Measurements from ENCODE around the gene CEP85L. TPM values are rescaled to one million over a fixed set of nuclear protein-coding genes. Genes with fewer than 3 reads are reported as not detected.

Gene CEP85L
- total RNA-seq, 1 experiment from 2014 or later = 4.9 TPM

DNA sequence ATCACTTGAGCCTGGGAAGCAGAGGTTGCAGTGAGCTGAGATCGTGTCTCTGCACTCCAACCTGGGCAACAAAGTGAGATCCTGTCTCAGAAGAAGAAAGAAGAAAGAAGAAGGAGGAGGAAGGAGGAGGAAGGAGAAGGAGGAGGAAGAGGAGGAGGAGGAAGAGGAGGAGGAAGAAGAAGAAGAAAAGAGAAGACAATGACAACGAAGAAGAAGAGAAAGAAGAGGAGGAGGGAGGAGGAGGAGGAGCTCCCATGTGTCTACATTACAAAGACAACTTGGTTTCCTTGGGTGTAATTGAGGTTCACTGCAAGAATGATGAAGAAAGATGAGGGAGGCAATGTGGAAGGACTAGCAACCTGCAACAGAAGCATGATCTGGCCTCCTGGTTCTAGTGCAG is 21.3 kb upstream of the CEP85L start:
- no peaks in the 10 kb centered on the region for H3K27me3 ChIP-seq (ENCODE audit: insufficient read depth, low read length)
- H3K4me1 ChIP-seq (ENCODE audit: control insufficient read depth in 1 of 2, insufficient read depth in 2 of 2, low read length in 2 of 2) = no peaks in the 10 kb centered on the region
- no peak overlapping the region for H3K27ac ChIP-seq (ENCODE audit: low read depth, low read length)
- no peak overlapping the region for H3K9ac ChIP-seq (ENCODE audit: low read length)
- no peaks in the 10 kb centered on the region for H3K9me3 ChIP-seq (ENCODE audit: control insufficient read depth in 1 of 2, insufficient read depth in 1 of 2, low read depth in 1 of 2, low read length in 2 of 2)
- no peak for ATAC-seq
- ChIA-PET RAD21 (ENCODE audit: low non-redundant PET in 1 of 2, low total read pairs in 2 of 2, uncharacterized antibody in 2 of 2, unreplicated experiment in 2 of 2) (no interaction called here), POLR2A (no interaction called here), CTCF (no interaction called here)
- H3K4me2 ChIP-seq (ENCODE audit: low read length) = no peak overlapping the region
- no peaks in the 10 kb centered on the region for H3K9me2 ChIP-seq (ENCODE audit: insufficient read depth)
- no peaks in the 10 kb centered on the region for H4K20me1 ChIP-seq (ENCODE audit: insufficient read depth)
- no peaks in the 10 kb centered on the region for H3K36me3 ChIP-seq (ENCODE audit: control insufficient read depth in 1 of 2, insufficient read depth in 2 of 2, low read length in 2 of 2)
- TF ChIP-seq, protein P1, sequence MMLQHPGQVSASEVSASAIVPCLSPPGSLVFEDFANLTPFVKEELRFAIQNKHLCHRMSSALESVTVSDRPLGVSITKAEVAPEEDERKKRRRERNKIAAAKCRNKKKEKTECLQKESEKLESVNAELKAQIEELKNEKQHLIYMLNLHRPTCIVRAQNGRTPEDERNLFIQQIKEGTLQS (IDR thresholded peaks at IDR 0.05) = no peak
- TF ChIP-seq SP1 (IDR thresholded peaks at IDR 0.05; ENCODE audit: low read depth) (no peak), FOSL1 (IDR thresholded peaks at IDR 0.05; ENCODE audit: low read depth) (no peak), YY1 (IDR thresholded peaks at IDR 0.05; ENCODE audit: extremely low read depth, insufficient replicate concordance, low read depth, low read length) (no peak)
- TF ChIP-seq, protein P2, sequence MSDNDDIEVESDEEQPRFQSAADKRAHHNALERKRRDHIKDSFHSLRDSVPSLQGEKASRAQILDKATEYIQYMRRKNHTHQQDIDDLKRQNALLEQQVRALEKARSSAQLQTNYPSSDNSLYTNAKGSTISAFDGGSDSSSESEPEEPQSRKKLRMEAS (IDR thresholded peaks at IDR 0.05) = no peak
- no TSS peak for BruUV-seq (replicated peaks)
- intact Hi-C loops (cut with micrococcal nuclease) = no loop called here
- no peak for DNase-seq (ENCODE audit: low read depth, low spot score)
- no peak overlapping the region for H3K4me3 ChIP-seq (replicated peaks in 1 of 2; ENCODE audit: low read depth in 1 of 2, low read length in 2 of 2)
- H3K79me2 ChIP-seq (ENCODE audit: insufficient read depth, low read length) = no peaks in the 10 kb centered on the region
- no peak overlapping the region for H2AFZ ChIP-seq (ENCODE audit: low read depth, low read length, poor library complexity, severe bottlenecking)

DNA sequence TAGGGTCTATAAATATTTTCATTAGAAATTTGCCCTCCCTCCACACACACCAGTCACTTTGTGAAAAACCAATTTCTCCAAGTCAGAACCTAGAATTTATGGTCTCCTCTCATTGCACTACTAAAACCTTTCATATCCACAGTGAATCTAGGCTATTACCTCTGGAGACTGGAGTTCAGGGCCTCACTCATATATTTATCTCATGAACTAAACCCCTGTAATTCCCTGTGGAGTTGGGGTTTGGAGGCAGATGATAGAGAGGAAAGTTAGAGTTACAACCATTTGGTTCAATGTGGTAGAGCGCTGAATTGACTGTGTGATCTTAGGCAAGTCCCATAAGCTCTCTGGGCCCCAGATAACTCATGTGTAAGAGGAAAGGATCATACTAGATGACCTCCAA is 18.2 kb upstream of the CEP85L start:
- H3K9ac ChIP-seq (ENCODE audit: low read length) = no peak overlapping the region
- no peaks in the 10 kb centered on the region for H3K27me3 ChIP-seq (ENCODE audit: insufficient read depth, low read length)
- H4K20me1 ChIP-seq (ENCODE audit: insufficient read depth) = no peaks in the 10 kb centered on the region
- intact Hi-C loops (cut with micrococcal nuclease) = no loop called here
- no peak overlapping the region for H3K27ac ChIP-seq (ENCODE audit: low read depth, low read length)
- ChIA-PET POLR2A (no interaction called here), RAD21 (ENCODE audit: low non-redundant PET in 1 of 2, low total read pairs in 2 of 2, uncharacterized antibody in 2 of 2, unreplicated experiment in 2 of 2) (no interaction called here), CTCF (no interaction called here)
- ATAC-seq (no peak), DNase-seq (ENCODE audit: low read depth, low spot score) (no peak)
- no peak overlapping the region for H2AFZ ChIP-seq (ENCODE audit: low read depth, low read length, poor library complexity, severe bottlenecking)
- H3K4me3 ChIP-seq (replicated peaks in 1 of 2; ENCODE audit: low read depth in 1 of 2, low read length in 2 of 2) = no peak overlapping the region
- no peaks in the 10 kb centered on the region for H3K36me3 ChIP-seq (ENCODE audit: control insufficient read depth in 1 of 2, insufficient read depth in 2 of 2, low read length in 2 of 2)
- H3K9me2 ChIP-seq (ENCODE audit: insufficient read depth) = no peaks in the 10 kb centered on the region
- no peaks in the 10 kb centered on the region for H3K9me3 ChIP-seq (ENCODE audit: control insufficient read depth in 1 of 2, insufficient read depth in 1 of 2, low read depth in 1 of 2, low read length in 2 of 2)
- no peaks in the 10 kb centered on the region for H3K79me2 ChIP-seq (ENCODE audit: insufficient read depth, low read length)
- no peak overlapping the region for H3K4me2 ChIP-seq (ENCODE audit: low read length)
- BruUV-seq (replicated peaks) = no TSS peak
- H3K4me1 ChIP-seq (ENCODE audit: control insufficient read depth in 1 of 2, insufficient read depth in 2 of 2, low read length in 2 of 2) = no peaks in the 10 kb centered on the region
- TF ChIP-seq YY1 (IDR thresholded peaks at IDR 0.05; ENCODE audit: extremely low read depth, insufficient replicate concordance, low read depth, low read length) = no peak
- no peak for TF ChIP-seq RAD21 (IDR thresholded peaks at IDR 0.05; ENCODE audit: low read depth)
- no peak for TF ChIP-seq FOSL1 (IDR thresholded peaks at IDR 0.05; ENCODE audit: low read depth)
- TF ChIP-seq SP1 (IDR thresholded peaks at IDR 0.05; ENCODE audit: low read depth) = no peak
- no peak for TF ChIP-seq REST (IDR thresholded peaks at IDR 0.05; ENCODE audit: low read depth)
- TF ChIP-seq, protein P1 (IDR thresholded peaks at IDR 0.05) = no peak
- no peak for TF ChIP-seq CEBPB (IDR thresholded peaks at IDR 0.05; ENCODE audit: low read depth)
- no peak for TF ChIP-seq JUND (IDR thresholded peaks at IDR 0.05)
- TF ChIP-seq SIN3A (IDR thresholded peaks at IDR 0.05; ENCODE audit: low read depth) = no peak
- TF ChIP-seq, protein P3, sequence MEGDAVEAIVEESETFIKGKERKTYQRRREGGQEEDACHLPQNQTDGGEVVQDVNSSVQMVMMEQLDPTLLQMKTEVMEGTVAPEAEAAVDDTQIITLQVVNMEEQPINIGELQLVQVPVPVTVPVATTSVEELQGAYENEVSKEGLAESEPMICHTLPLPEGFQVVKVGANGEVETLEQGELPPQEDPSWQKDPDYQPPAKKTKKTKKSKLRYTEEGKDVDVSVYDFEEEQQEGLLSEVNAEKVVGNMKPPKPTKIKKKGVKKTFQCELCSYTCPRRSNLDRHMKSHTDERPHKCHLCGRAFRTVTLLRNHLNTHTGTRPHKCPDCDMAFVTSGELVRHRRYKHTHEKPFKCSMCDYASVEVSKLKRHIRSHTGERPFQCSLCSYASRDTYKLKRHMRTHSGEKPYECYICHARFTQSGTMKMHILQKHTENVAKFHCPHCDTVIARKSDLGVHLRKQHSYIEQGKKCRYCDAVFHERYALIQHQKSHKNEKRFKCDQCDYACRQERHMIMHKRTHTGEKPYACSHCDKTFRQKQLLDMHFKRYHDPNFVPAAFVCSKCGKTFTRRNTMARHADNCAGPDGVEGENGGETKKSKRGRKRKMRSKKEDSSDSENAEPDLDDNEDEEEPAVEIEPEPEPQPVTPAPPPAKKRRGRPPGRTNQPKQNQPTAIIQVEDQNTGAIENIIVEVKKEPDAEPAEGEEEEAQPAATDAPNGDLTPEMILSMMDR (IDR thresholded peaks at IDR 0.05 in 2 of 3, conservative IDR thresholded peaks at IDR 0.05 in 1 of 3; ENCODE audit: borderline replicate concordance in 1 of 3, insufficient read depth in 1 of 3, low read depth in 2 of 3, low read length in 2 of 3) = no peak
- TF ChIP-seq, protein P2 (IDR thresholded peaks at IDR 0.05) = no peak
- no peak for TF ChIP-seq ZNF274 (IDR thresholded peaks at IDR 0.05; ENCODE audit: low read depth, low read length)
- TF ChIP-seq EZH2 (IDR thresholded peaks at IDR 0.05) = no peak

All from HCT116 (cell line).